SK-N-MC (cell line): ENCODE results near the gene PGBD4.

ENCODE experiments used
- EZH2 ChIP-seq: fragments of 200-600 bp; sonication (generic); IDR thresholded peaks from one replicate; pipeline ENCODE4 v1.6.1; 2017; ENCODE audit warnings: antibody characterized with exemption
- POLR2AphosphoS5 ChIP-seq: IDR thresholded peaks from 2 replicates; pipeline ENCODE4 v1.6.1; 2012; ENCODE audit warnings: mild to moderate bottlenecking, low read depth, low read length, borderline replicate concordance

- TF ChIP-seq EZH2, result no peak
- TF ChIP-seq POLR2AphosphoS5, result no peak
These were observed 17.4 kb downstream of the PGBD4 start for GRCh38 chr15:34119291-34119690.
